ENCODE measurements around the gene CEP44. TPM values are rescaled to one million over a fixed set of nuclear protein-coding genes. Genes with fewer than 3 reads are reported as not detected.

Gene CEP44
- total and polyA plus RNA-seq, 10 of the 15 experiments (the other 5 are each of a cell fraction or from before 2014, with no cell fraction given): 7.6 to 19.8 (median 14.2) TPM

DNA sequence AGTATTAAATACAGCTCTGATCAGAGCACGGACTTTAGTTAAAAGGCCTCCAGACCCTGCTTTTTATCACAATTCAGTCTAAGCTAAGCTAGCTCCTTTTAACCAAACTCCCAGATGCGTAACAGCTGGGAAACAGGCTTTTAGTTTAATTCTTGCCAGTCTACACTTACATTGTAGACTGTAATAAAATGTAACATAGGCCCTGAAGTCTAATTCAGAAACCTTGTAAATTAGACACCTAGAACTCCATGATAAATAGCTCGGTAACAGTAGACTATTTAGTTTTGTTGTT is 20.3 kb upstream of the CEP44 start:
- H3K9me3 ChIP-seq (replicated peaks; ENCODE audit: control insufficient read depth, insufficient read depth, low read length): no peaks in the 10 kb centered on the region
- ChIA-PET CTCF (interaction anchor here (1.2 to 2.7 kb wide), 3 partner anchors 14 to 41 kb away, joined by 3 to 6 read pairs (median 5); partner anchors contain the start of genes CEP44 and FBXO8), SMC1A (ENCODE audit: uncharacterized antibody, unreplicated experiment) (interaction anchor here (0.9 to 2.0 kb wide), 6 partner anchors 9 to 68 kb away, joined by 3 to 11 read pairs (median 5); no protein-coding TSS in a partner anchor), RAD21 (ENCODE audit: unreplicated experiment) (interaction anchor here (1.1 to 1.4 kb wide), 3 partner anchors 13 to 22 kb away, joined by 3 to 4 read pairs (median 4); no protein-coding TSS in a partner anchor), POLR2A (no interaction called here)
- no peaks in the 10 kb centered on the region for H3K27me3 ChIP-seq (replicated peaks in 1 of 2; ENCODE audit: control insufficient read depth in 2 of 2, insufficient read depth in 2 of 2, low read length in 1 of 2)
- intact Hi-C loops (cut with micrococcal nuclease; ENCODE audit: unreplicated experiment): no loop called here
- H2AFZ ChIP-seq (ENCODE audit: control insufficient read depth, low read depth, low read length): no peak overlapping the region
- 95% methylated on average over 3 of the region's 3 CpGs for WGBS (ENCODE audit: insufficient coverage, insufficient replicate concordance, low lambda C conversion rate, missing lambda C conversion rate)
- no peak overlapping the region for H3K27ac ChIP-seq (ENCODE audit: control insufficient read depth, insufficient read depth)
- in situ Hi-C loops (cut with MboI): no loop called here
- TF ChIP-seq SPI1 (IDR thresholded peaks at IDR 0.05; ENCODE audit: borderline replicate concordance, insufficient read depth, low read depth, low read length): no peak
- TF ChIP-seq RUNX3 (IDR thresholded peaks at IDR 0.05; ENCODE audit: low read length): no peak
- TF ChIP-seq SIN3A (IDR thresholded peaks at IDR 0.05; ENCODE audit: low read depth, low read length): no peak
- TF ChIP-seq, protein P1, sequence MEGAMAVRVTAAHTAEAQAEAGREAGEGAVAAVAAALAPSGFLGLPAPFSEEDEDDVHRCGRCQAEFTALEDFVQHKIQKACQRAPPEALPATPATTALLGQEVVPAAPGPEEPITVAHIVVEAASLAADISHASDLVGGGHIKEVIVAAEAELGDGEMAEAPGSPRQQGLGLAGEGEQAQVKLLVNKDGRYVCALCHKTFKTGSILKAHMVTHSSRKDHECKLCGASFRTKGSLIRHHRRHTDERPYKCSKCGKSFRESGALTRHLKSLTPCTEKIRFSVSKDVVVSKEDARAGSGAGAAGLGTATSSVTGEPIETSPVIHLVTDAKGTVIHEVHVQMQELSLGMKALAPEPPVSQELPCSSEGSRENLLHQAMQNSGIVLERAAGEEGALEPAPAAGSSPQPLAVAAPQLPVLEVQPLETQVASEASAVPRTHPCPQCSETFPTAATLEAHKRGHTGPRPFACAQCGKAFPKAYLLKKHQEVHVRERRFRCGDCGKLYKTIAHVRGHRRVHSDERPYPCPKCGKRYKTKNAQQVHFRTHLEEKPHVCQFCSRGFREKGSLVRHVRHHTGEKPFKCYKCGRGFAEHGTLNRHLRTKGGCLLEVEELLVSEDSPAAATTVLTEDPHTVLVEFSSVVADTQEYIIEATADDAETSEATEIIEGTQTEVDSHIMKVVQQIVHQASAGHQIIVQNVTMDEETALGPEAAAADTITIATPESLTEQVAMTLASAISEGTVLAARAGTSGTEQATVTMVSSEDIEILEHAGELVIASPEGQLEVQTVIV (IDR thresholded peaks at IDR 0.05; ENCODE audit: borderline replicate concordance, partially characterized antibody): no peak
- TF ChIP-seq ETV6 (conservative IDR thresholded peaks at IDR 0.05 in 1 of 2, IDR thresholded peaks at IDR 0.05 in 1 of 2; ENCODE audit: borderline replicate concordance in 1 of 2, low read depth in 1 of 2): no peak
- TF ChIP-seq SRF (IDR thresholded peaks at IDR 0.05; ENCODE audit: low read depth in 2 of 2, low read length in 2 of 2): no peak
- TF ChIP-seq KDM1A (IDR thresholded peaks at IDR 0.05; ENCODE audit: borderline replicate concordance): no peak
- TF ChIP-seq, protein P2, sequence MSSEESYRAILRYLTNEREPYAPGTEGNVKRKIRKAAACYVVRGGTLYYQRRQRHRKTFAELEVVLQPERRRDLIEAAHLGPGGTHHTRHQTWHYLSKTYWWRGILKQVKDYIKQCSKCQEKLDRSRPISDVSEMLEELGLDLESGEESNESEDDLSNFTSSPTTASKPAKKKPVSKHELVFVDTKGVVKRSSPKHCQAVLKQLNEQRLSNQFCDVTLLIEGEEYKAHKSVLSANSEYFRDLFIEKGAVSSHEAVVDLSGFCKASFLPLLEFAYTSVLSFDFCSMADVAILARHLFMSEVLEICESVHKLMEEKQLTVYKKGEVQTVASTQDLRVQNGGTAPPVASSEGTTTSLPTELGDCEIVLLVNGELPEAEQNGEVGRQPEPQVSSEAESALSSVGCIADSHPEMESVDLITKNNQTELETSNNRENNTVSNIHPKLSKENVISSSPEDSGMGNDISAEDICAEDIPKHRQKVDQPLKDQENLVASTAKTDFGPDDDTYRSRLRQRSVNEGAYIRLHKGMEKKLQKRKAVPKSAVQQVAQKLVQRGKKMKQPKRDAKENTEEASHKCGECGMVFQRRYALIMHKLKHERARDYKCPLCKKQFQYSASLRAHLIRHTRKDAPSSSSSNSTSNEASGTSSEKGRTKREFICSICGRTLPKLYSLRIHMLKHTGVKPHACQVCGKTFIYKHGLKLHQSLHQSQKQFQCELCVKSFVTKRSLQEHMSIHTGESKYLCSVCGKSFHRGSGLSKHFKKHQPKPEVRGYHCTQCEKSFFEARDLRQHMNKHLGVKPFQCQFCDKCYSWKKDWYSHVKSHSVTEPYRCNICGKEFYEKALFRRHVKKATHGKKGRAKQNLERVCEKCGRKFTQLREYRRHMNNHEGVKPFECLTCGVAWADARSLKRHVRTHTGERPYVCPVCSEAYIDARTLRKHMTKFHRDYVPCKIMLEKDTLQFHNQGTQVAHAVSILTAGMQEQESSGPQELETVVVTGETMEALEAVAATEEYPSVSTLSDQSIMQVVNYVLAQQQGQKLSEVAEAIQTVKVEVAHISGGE (CRISPR knock-in tag; IDR thresholded peaks at IDR 0.05): no peak
- no peak for TF ChIP-seq TCF7 (IDR thresholded peaks at IDR 0.05; ENCODE audit: borderline replicate concordance)
- TF ChIP-seq PAX8 (IDR thresholded peaks at IDR 0.05): no peak
- TF ChIP-seq MYB (IDR thresholded peaks at IDR 0.05; ENCODE audit: borderline replicate concordance, low read depth, low read length): no peak
- TF ChIP-seq, protein P3, sequence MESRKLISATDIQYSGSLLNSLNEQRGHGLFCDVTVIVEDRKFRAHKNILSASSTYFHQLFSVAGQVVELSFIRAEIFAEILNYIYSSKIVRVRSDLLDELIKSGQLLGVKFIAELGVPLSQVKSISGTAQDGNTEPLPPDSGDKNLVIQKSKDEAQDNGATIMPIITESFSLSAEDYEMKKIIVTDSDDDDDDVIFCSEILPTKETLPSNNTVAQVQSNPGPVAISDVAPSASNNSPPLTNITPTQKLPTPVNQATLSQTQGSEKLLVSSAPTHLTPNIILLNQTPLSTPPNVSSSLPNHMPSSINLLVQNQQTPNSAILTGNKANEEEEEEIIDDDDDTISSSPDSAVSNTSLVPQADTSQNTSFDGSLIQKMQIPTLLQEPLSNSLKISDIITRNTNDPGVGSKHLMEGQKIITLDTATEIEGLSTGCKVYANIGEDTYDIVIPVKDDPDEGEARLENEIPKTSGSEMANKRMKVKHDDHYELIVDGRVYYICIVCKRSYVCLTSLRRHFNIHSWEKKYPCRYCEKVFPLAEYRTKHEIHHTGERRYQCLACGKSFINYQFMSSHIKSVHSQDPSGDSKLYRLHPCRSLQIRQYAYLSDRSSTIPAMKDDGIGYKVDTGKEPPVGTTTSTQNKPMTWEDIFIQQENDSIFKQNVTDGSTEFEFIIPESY (IDR thresholded peaks at IDR 0.05): no peak
- no peak for TF ChIP-seq KAT2A (conservative IDR thresholded peaks at IDR 0.05; ENCODE audit: control insufficient read depth, low read depth, low read length)
- no peak for TF ChIP-seq KLF5 (IDR thresholded peaks at IDR 0.05; ENCODE audit: partially characterized antibody)
- no peak for TF ChIP-seq NR2F1 (conservative IDR thresholded peaks at IDR 0.05)
- no peak overlapping the region for H3K4me3 ChIP-seq
- no TSS peak for BruUV-seq (replicated peaks)
- peaks cover 4% of the 10 kb centered on the region for H3K4me1 ChIP-seq (ENCODE audit: control insufficient read depth, insufficient read depth, low read length)
- no peak overlapping the region for H3K4me2 ChIP-seq (ENCODE audit: control insufficient read depth, insufficient read depth)
- no peaks in the 10 kb centered on the region for H3K79me2 ChIP-seq (ENCODE audit: control insufficient read depth, insufficient read depth, low read length)
- no peaks in the 10 kb centered on the region for H4K20me1 ChIP-seq (ENCODE audit: control insufficient read depth, insufficient read depth)
- DNase-seq (ENCODE audit: low read depth, low spot score): no peak
- H3K9ac ChIP-seq (ENCODE audit: control insufficient read depth, insufficient read depth, low read length): no peak overlapping the region
- FAIRE-seq: no peak
- no peak for ATAC-seq
- H3K36me3 ChIP-seq (ENCODE audit: control insufficient read depth in 2 of 2, insufficient read depth in 2 of 2, low read length in 1 of 2): no peaks in the 10 kb centered on the region; a peak in 1 of 4 replicates
